ENCODE results near the gene EYA4.

GRCh38 chr6:133447924-133448323 lies 206.8 kb downstream of the EYA4 start:
- TF ChIP-seq CTCF (tag by site-specific recombination; IDR thresholded peaks at IDR 0.05): no peak
- no peak for TF ChIP-seq ZNF274 (IDR thresholded peaks at IDR 0.05; ENCODE audit: low read length)
- TF ChIP-seq ZNF274 (tag by site-specific recombination; IDR thresholded peaks at IDR 0.05; ENCODE audit: borderline replicate concordance): no peak
- no peak for TF ChIP-seq ZNF311 (tag by site-specific recombination; IDR thresholded peaks at IDR 0.05; ENCODE audit: borderline replicate concordance)
- no peak for TF ChIP-seq GLIS2 (tag by site-specific recombination; IDR thresholded peaks at IDR 0.05)
- TF ChIP-seq ZNF777 (tag by site-specific recombination; IDR thresholded peaks at IDR 0.05; ENCODE audit: borderline replicate concordance): no peak
- TF ChIP-seq ZNF549 (tag by site-specific recombination; IDR thresholded peaks at IDR 0.05): no peak
- TF ChIP-seq ZNF10 (tag by site-specific recombination; IDR thresholded peaks at IDR 0.05): no peak
- TF ChIP-seq ZNF645 (tag by site-specific recombination; IDR thresholded peaks at IDR 0.05): no peak
- TF ChIP-seq ZNF280C (tag by site-specific recombination; IDR thresholded peaks at IDR 0.05): no peak
- TF ChIP-seq PRDM1 (tag by site-specific recombination; IDR thresholded peaks at IDR 0.05): no peak
- TF ChIP-seq ATF2 (tag by site-specific recombination; IDR thresholded peaks at IDR 0.05; ENCODE audit: low read depth): no peak
